OCI-LY1 (cell line): Measurements from ENCODE around the gene MFAP2.

Experiments
- H2AFZ ChIP-seq: fragments of 200-600 bp; sonication (generic), shearing (Covaris generic); 2 replicates; pipeline ENCODE4 v1.6.0; 2014; ENCODE audit warnings: antibody characterized with exemption, mild to moderate bottlenecking, low read length
- H3F3A ChIP-seq: fragments of 200-600 bp; sonication (generic), shearing (Covaris generic); 2 replicates; pipeline ENCODE4 v1.6.0; 2014; ENCODE audit warnings: mild to moderate bottlenecking, antibody characterized with exemption, low read length, moderate library complexity; ENCODE audit not compliant: insufficient read depth
- H3K27ac ChIP-seq: fragments of 200-600 bp; sonication (generic); 2 replicates; pipeline ENCODE4 v1.5.1; 2014; ENCODE audit warnings: low read length, mixed run types, mild to moderate bottlenecking, low read depth; ENCODE audit not compliant: poor library complexity, severe bottlenecking
- H3K27me3 ChIP-seq: fragments of 200-600 bp; sonication (generic); 2 replicates; pipeline ENCODE4 v1.6.0; 2014; ENCODE audit warnings: antibody characterized with exemption, mild to moderate bottlenecking, low read length, moderate library complexity; ENCODE audit not compliant: insufficient read depth
- H3K36me3 ChIP-seq: fragments of 200-600 bp; sonication (generic); 2 replicates; pipeline ENCODE4 v1.6.1; 2014; ENCODE audit warnings: mild to moderate bottlenecking, antibody characterized with exemption, low read length, moderate library complexity, mixed read lengths; ENCODE audit not compliant: insufficient read depth
- H3K4me1 ChIP-seq: fragments of 200-600 bp; sonication (generic); 2 replicates; pipeline ENCODE4 v1.5.1; 2014; ENCODE audit warnings: mild to moderate bottlenecking, low read length, moderate library complexity; ENCODE audit not compliant: insufficient read depth, severe bottlenecking
- H3K4me2 ChIP-seq: fragments of 200-600 bp; sonication (generic), shearing (Covaris generic); 2 replicates; pipeline ENCODE4 v1.6.1; 2014; ENCODE audit warnings: low read length
- H3K4me3 ChIP-seq: fragments of 200-600 bp; sonication (generic); 2 replicates; pipeline ENCODE4 v1.5.1; 2014; ENCODE audit warnings: low read length, low read depth, mild to moderate bottlenecking, mixed read lengths; ENCODE audit not compliant: poor library complexity, severe bottlenecking
- H3K79me2 ChIP-seq: fragments of 200-600 bp; shearing (Covaris generic); 2 replicates; pipeline ENCODE4 v1.6.1; 2016; ENCODE audit warnings: mixed run types, low read length, mixed read lengths; ENCODE audit not compliant: insufficient read depth
- H3K9ac ChIP-seq: fragments of 200-600 bp; sonication (generic), shearing (Covaris generic); 2 replicates; pipeline ENCODE4 v1.6.1; 2014; ENCODE audit warnings: mild to moderate bottlenecking, low read length, mixed read lengths
- H3K9me2 ChIP-seq: fragments of 200-600 bp; sonication (generic), shearing (Covaris generic); 2 replicates; pipeline ENCODE4 v1.6.1; 2014; ENCODE audit warnings: low read depth, mild to moderate bottlenecking, low read length, mixed read lengths
- H3K9me3 ChIP-seq: fragments of 200-600 bp; shearing (Covaris generic); 2 replicates; pipeline ENCODE4 v1.6.1; 2014; ENCODE audit warnings: low read length, mixed read lengths
- H4K20me1 ChIP-seq: fragments of 200-600 bp; sonication (generic), shearing (Covaris generic); 2 replicates; pipeline ENCODE4 v1.6.0; 2016; ENCODE audit warnings: mild to moderate bottlenecking, low read length; ENCODE audit not compliant: insufficient read depth
- EZH2 ChIP-seq: fragments of 200-600 bp; sonication (generic), shearing (Covaris generic); IDR thresholded peaks from 2 replicates; pipeline ENCODE4 v1.8.0; 2017; ENCODE audit warnings: borderline replicate concordance, mixed run types, mild to moderate bottlenecking, antibody characterized with exemption, low read length, moderate library complexity, mixed read lengths
- TF ChIP-seq, protein P1 (sequence below): fragments of 200-600 bp; sonication (generic), shearing (Covaris generic); IDR thresholded peaks from 2 replicates; pipeline ENCODE4 v1.5.1; 2017; ENCODE audit warnings: mild to moderate bottlenecking, antibody characterized with exemption, low read length, moderate library complexity, mixed read lengths

The MFAP2 gene

DNA sequence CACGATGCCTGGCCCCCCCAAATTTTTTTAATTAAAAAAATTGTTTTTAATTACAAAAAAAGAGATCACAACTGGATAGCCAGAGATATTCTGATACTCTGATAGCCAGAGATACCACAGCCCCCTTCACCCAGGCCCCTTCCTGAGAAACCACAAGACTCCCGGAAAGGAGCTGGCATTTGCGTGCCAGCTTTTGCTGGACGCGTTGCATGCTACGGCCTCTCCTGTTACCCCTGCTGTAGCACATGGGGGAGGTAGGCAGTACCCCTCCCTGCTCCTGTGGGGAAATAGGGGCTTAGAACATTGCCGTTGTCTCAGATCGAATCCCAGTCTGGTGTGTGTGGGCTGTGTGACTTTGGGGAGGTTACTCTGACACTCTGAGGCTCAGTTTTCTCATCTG, 22.7 kb downstream of the MFAP2 start:
- no peaks in the 10 kb centered on the region for H4K20me1 ChIP-seq

DNA sequence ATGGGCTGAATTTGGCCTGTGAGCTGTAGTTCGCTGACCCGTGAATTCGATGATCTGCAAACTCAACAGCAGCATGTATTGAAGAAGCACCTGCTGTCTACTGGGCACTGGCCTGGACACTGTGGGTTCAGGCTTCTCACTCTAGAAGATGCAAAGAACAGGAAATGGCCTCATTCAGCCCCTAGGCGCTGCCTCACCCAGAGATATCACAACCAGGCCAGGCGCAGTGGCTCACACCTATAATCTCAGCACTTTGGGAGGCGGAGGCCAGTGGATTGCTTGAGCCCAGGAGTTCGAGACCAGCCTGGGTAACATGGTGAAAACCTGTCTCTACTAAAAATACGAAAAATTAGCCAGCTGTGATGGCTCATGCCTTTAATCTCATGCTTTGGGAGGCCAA, 23.6 kb downstream of the MFAP2 start:
- Histone ChIP-seq H3K9me2 (no peaks in the 10 kb centered on the region), H2AFZ (no peak overlapping the region), H3K4me3 (no peak overlapping the region), H3K36me3 (no peaks in the 10 kb centered on the region), H3K9me3 (no peaks in the 10 kb centered on the region), H3F3A (no peaks in the 10 kb centered on the region), H3K27me3 (peaks cover 6% of the 10 kb centered on the region; the same call in 1 of the 2 replicates), H3K4me2 (no peak overlapping the region), H3K4me1 (no peaks in the 10 kb centered on the region), H3K27ac (no peak overlapping the region), H3K79me2 (no peaks in the 10 kb centered on the region), H4K20me1 (no peaks in the 10 kb centered on the region), H3K9ac (no peak overlapping the region)
- TF ChIP-seq, protein P1, sequence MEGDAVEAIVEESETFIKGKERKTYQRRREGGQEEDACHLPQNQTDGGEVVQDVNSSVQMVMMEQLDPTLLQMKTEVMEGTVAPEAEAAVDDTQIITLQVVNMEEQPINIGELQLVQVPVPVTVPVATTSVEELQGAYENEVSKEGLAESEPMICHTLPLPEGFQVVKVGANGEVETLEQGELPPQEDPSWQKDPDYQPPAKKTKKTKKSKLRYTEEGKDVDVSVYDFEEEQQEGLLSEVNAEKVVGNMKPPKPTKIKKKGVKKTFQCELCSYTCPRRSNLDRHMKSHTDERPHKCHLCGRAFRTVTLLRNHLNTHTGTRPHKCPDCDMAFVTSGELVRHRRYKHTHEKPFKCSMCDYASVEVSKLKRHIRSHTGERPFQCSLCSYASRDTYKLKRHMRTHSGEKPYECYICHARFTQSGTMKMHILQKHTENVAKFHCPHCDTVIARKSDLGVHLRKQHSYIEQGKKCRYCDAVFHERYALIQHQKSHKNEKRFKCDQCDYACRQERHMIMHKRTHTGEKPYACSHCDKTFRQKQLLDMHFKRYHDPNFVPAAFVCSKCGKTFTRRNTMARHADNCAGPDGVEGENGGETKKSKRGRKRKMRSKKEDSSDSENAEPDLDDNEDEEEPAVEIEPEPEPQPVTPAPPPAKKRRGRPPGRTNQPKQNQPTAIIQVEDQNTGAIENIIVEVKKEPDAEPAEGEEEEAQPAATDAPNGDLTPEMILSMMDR, result no peak
- no peak for TF ChIP-seq EZH2

More for the DNA sequence above, 22.7 kb downstream of the MFAP2 start:
- no peaks in the 10 kb centered on the region for H3K9me3 ChIP-seq
- no peak overlapping the region for H3K27ac ChIP-seq
- TF ChIP-seq EZH2, result no peak
- TF ChIP-seq, protein P1, result no peak
- H2AFZ ChIP-seq, result no peak overlapping the region
- H3K36me3 ChIP-seq, result no peaks in the 10 kb centered on the region
- H3K4me3 ChIP-seq, result no peak overlapping the region
- H3K27me3 ChIP-seq, result peaks cover 6% of the 10 kb centered on the region; the same call in 1 of the 2 replicates
- H3K9me2 ChIP-seq, result no peaks in the 10 kb centered on the region
- no peaks in the 10 kb centered on the region for H3F3A ChIP-seq
- H3K9ac ChIP-seq, result no peak overlapping the region
- H3K4me2 ChIP-seq, result no peak overlapping the region
- no peaks in the 10 kb centered on the region for H3K79me2 ChIP-seq
- no peaks in the 10 kb centered on the region for H3K4me1 ChIP-seq

DNA sequence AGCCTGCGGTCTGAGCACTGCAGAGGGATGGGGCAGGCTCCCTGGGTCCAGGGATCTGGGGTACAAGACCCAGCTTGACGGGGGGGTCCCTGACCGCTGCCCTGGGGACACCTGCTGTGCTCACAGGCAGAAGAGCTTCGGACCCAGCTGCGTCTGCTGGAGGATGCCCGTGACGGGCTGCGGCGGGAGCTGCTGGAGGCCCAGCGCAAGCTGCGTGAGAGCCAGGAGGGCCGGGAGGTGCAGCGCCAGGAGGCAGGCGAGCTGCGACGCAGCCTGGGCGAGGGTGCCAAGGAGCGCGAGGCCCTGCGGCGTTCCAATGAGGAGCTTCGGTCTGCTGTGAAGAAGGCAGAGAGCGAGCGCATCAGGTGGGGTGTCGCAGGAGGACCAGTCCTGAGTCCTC, 25.2 kb downstream of the MFAP2 start:
- Histone ChIP-seq H3K4me3 (no peak overlapping the region), H3K27me3 (peaks cover 6% of the 10 kb centered on the region; the same call in 1 of the 2 replicates), H2AFZ (no peak overlapping the region), H3K9me3 (no peaks in the 10 kb centered on the region), H4K20me1 (no peaks in the 10 kb centered on the region), H3K27ac (no peak overlapping the region), H3K9ac (no peak overlapping the region), H3K79me2 (no peaks in the 10 kb centered on the region), H3K4me1 (no peaks in the 10 kb centered on the region), H3F3A (no peaks in the 10 kb centered on the region), H3K4me2 (no peak overlapping the region), H3K9me2 (no peaks in the 10 kb centered on the region), H3K36me3 (no peaks in the 10 kb centered on the region)
- TF ChIP-seq, protein P1, result no peak
- no peak for TF ChIP-seq EZH2
